ENCODE measurements around the gene SRSF3. TPM values are rescaled to one million over a fixed set of nuclear protein-coding genes. Genes with fewer than 3 reads are reported as not detected.

Gene SRSF3
- polyA plus RNA-seq, 1 donor (not counting 4 experiments of a cell fraction or from before 2014, with no cell fraction given) = 398 TPM

DNA sequence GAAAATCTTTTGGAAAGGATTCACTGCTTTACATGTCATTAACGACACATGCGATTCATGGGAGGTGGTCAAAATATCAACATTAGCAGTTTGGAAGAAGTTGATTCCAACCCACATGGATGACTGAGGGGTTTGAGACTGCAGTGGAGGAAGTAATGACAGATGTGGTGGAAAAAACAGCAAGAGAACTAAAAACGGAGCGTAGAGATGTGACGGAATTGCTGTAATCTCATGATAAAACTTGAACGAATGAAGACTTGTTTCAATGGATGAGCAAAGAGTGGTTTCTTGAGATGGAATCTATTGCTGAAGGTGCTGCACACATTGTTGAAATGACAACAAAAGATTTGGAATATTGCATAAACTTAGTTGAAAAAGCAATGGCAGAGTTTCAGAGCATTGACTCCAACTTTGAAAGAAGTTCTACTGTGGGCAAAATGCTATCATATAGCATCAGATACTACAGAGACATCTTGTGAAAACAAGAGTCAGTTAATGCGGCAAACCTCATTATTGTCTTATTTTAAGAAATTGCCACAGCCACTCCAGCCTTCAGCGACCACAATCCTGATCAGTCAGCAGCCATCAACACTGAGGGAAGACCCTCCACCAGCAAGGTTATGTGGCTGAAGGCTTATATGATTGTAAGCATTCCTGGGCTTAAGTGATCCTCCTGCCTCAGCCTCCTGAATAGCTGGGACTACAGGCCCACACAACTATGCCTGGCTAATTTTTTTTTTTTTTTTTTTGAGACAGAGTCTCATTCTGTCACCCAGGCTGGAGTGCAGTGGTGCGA, 19.2 kb downstream of the SRSF3 start:
- Histone ChIP-seq H3K79me2 (ENCODE audit: control insufficient read depth, insufficient read depth, low read length) (no peaks in the 10 kb centered on the region), H4K20me1 (ENCODE audit: control insufficient read depth, extremely low read depth, insufficient read depth, low read length) (peaks cover 14% of the 10 kb centered on the region), H3K9me1 (ENCODE audit: control insufficient read depth, extremely low read depth, insufficient read depth, low read length) (no peaks in the 10 kb centered on the region), H3K27ac (ENCODE audit: control insufficient read depth, insufficient read depth, low read length) (no peak overlapping the region), H3K4me2 (ENCODE audit: control insufficient read depth, extremely low read depth, insufficient read depth, low read depth, low read length) (no peak overlapping the region), H3K4me1 (ENCODE audit: control insufficient read depth, extremely low read depth, insufficient read depth, low read length) (peaks cover 21% of the 10 kb centered on the region), H3K9ac (ENCODE audit: control insufficient read depth, extremely low read depth, insufficient read depth, low read length) (no peak overlapping the region), H3K9me3 (ENCODE audit: control insufficient read depth, low read depth, low read length) (no peaks in the 10 kb centered on the region), H3K27me3 (ENCODE audit: control insufficient read depth, extremely low read depth, insufficient read depth, low read length) (no peaks in the 10 kb centered on the region), H3K36me3 (ENCODE audit: control insufficient read depth in 2 of 2, extremely low read depth in 1 of 2, insufficient read depth in 2 of 2, low read length in 2 of 2) (peaks cover 4 to 13% of the 10 kb centered on the region in 2 experiments), H2AFZ (ENCODE audit: control insufficient read depth, low read length) (no peak overlapping the region), H3K4me3 (ENCODE audit: control insufficient read depth in 2 of 3, extremely low read depth in 1 of 3, insufficient read depth in 2 of 3, low read depth in 1 of 3, low read length in 3 of 3) (no peak overlapping the region)
- FAIRE-seq (no peak), DNase-seq (ENCODE audit: low read depth, low spot score) (no peak)
- TF ChIP-seq CTCF (optimal IDR thresholded peaks at IDR 0.05 in 1 of 3, IDR thresholded peaks at IDR 0.05 in 1 of 3, conservative IDR thresholded peaks at IDR 0.05 in 1 of 3; ENCODE audit: extremely low read depth in 1 of 3, insufficient read depth in 2 of 3, low read length in 3 of 3) (no peak), EZH2 (IDR thresholded peaks at IDR 0.05; ENCODE audit: low read length) (no peak)
- dilution Hi-C loops (cut with MboI; ENCODE audit: extremely low pct_ligation_motif_present, low sequenced_read_pairs) = loop anchor here (10.0 kb wide), 1 partner anchor 141 kb away; no protein-coding TSS in a partner anchor

GRCh38 chr6:36615018-36615761, 21.0 kb downstream of the SRSF3 start:
- Histone ChIP-seq H4K20me1 (ENCODE audit: control insufficient read depth, extremely low read depth, insufficient read depth, low read length) (peaks cover 5% of the 10 kb centered on the region), H3K4me2 (ENCODE audit: control insufficient read depth, extremely low read depth, insufficient read depth, low read depth, low read length) (no peak overlapping the region), H3K79me2 (ENCODE audit: control insufficient read depth, insufficient read depth, low read length) (no peaks in the 10 kb centered on the region), H3K9ac (ENCODE audit: control insufficient read depth, extremely low read depth, insufficient read depth, low read length) (no peak overlapping the region), H3K9me3 (ENCODE audit: control insufficient read depth, low read depth, low read length) (no peaks in the 10 kb centered on the region), H3K9me1 (ENCODE audit: control insufficient read depth, extremely low read depth, insufficient read depth, low read length) (no peaks in the 10 kb centered on the region), H3K4me3 (ENCODE audit: control insufficient read depth in 2 of 3, extremely low read depth in 1 of 3, insufficient read depth in 2 of 3, low read depth in 1 of 3, low read length in 3 of 3) (no peak overlapping the region), H3K27me3 (ENCODE audit: control insufficient read depth, extremely low read depth, insufficient read depth, low read length) (no peaks in the 10 kb centered on the region), H3K4me1 (ENCODE audit: control insufficient read depth, extremely low read depth, insufficient read depth, low read length) (peaks cover 14% of the 10 kb centered on the region), H2AFZ (ENCODE audit: control insufficient read depth, low read length) (no peak overlapping the region), H3K27ac (ENCODE audit: control insufficient read depth, insufficient read depth, low read length) (no peak overlapping the region), H3K36me3 (ENCODE audit: control insufficient read depth in 2 of 2, extremely low read depth in 1 of 2, insufficient read depth in 2 of 2, low read length in 2 of 2) (peaks cover 0 to 6% of the 10 kb centered on the region in 2 experiments)
- no peak for DNase-seq (ENCODE audit: low read depth, low spot score)
- no peak for FAIRE-seq
- TF ChIP-seq CTCF (optimal IDR thresholded peaks at IDR 0.05 in 1 of 3, IDR thresholded peaks at IDR 0.05 in 1 of 3, conservative IDR thresholded peaks at IDR 0.05 in 1 of 3; ENCODE audit: extremely low read depth in 1 of 3, insufficient read depth in 2 of 3, low read length in 3 of 3) (peak; percentile 66 to 72 (median 71)), EZH2 (IDR thresholded peaks at IDR 0.05; ENCODE audit: low read length) (no peak)
- dilution Hi-C loops (cut with MboI; ENCODE audit: extremely low pct_ligation_motif_present, low sequenced_read_pairs) = loop anchor here (10.0 kb wide), 1 partner anchor 140 kb away; no protein-coding TSS in a partner anchor

Measured in keratinocyte (primary cell).